SKM-1 (cell line): ENCODE measurements around the gene SCUBE2.

ENCODE experiments used
- DNase-seq: peaks from one replicate; lab custom pipeline; 2025; ENCODE audit not compliant: unreplicated experiment; lab: John Stamatoyannopoulos, UW

Gene SCUBE2

GRCh38 chr11:9091044-9091922, at the start of gene SCUBE2:
Gene SCUBE2 (minus strand): TSS chr11:9091599. CDS start chr11:9091528, 71 bp downstream.
- no peak for DNase-seq

- no peak for DNase-seq
Observed at GRCh38 chr11:9141186-9141585, 49.8 kb upstream of the SCUBE2 start.

- DNase-seq = no peak
Observed at GRCh38 chr11:9139628-9140357, 48.4 kb upstream of the SCUBE2 start.

- DNase-seq = no peak
Observed at GRCh38 chr11:9138612-9139579, 47.5 kb upstream of the SCUBE2 start.

GRCh38 chr11:9138133-9138453, 46.7 kb upstream of the SCUBE2 start:
- no peak for DNase-seq

- DNase-seq = peak; percentile 37
Observed at GRCh38 chr11:9137293-9138132, 46.1 kb upstream of the SCUBE2 start.

- no peak for DNase-seq
Observed at GRCh38 chr11:9136741-9137140, 45.3 kb upstream of the SCUBE2 start.

GRCh38 chr11:9133956-9134355, 42.6 kb upstream of the SCUBE2 start:
- no peak for DNase-seq

- no peak for DNase-seq
Observed at GRCh38 chr11:9132203-9132878, 40.9 kb upstream of the SCUBE2 start.

- DNase-seq = peak; percentile 25
Observed at GRCh38 chr11:9130297-9130696, 38.9 kb upstream of the SCUBE2 start.

GRCh38 chr11:9126636-9127035, 35.2 kb upstream of the SCUBE2 start:
- no peak for DNase-seq

- no peak for DNase-seq
Observed at GRCh38 chr11:9125185-9125886, 33.9 kb upstream of the SCUBE2 start.

GRCh38 chr11:9123595-9124304, 32.4 kb upstream of the SCUBE2 start:
- DNase-seq = no peak

- no peak for DNase-seq
Observed at GRCh38 chr11:9121469-9121796, 30.0 kb upstream of the SCUBE2 start.

- no peak for DNase-seq
Observed at GRCh38 chr11:9120664-9121468, 29.5 kb upstream of the SCUBE2 start.

GRCh38 chr11:9118277-9118676, 26.9 kb upstream of the SCUBE2 start:
- no peak for DNase-seq

- DNase-seq = no peak
Observed at GRCh38 chr11:9112075-9112474, 20.7 kb upstream of the SCUBE2 start.
